Midbrain (tissue), 1 donor: ENCODE results near the gene SLX4.
"Not testable (repeated sequence)": the region's sequence is repeated elsewhere in the genome, so short reads cannot be mapped to it uniquely, and the experiment has no call there.

Experiments used
- DNase-seq: peaks from one replicate; lab custom pipeline; 2025; lab: John Stamatoyannopoulos, UW

The SLX4 gene

GRCh38 chr16:3640632-3641501 lies 29.5 kb upstream of the SLX4 start:
- no peak for DNase-seq

GRCh38 chr16:3640207-3640606 lies 28.8 kb upstream of the SLX4 start:
- DNase-seq = no peak

DNA sequence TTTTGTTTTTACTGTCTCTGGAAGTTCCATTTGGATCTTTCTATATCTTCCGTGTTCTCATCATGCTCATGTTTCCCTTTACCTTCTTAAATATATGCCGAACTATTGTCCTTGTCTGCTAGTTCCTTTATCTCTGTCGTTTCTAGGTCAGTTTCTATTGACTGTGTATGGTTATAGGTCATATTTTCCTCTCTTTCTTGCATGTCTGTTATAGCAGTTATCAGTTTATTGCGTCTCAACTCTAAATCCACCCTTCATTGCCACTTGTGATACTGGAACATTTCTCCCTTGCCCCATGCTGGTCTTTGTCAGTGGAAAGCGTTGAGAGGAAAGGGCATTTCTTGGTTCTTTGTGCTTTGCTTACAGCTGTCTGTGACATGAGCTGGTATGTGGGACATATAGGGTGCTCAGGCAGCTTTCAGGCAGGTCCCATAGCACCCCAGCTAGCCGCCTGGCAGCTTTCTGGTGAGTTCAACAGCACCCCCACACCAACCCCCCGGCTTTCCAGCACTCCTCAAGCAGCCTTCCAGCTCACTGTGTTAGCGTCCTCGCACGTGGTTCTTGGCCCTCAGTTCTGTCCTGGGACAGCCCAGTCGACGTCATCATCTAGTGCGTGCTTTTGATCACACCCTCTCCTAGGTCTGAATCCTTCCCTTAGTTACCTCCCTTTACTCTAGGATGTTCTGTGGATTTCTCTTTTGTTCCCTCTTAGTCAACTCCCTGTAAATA lies 27.7 kb upstream of the SLX4 start:
- no peak for DNase-seq

GRCh38 chr16:3637371-3637923 lies 26.0 kb upstream of the SLX4 start:
- no peak for DNase-seq

DNA sequence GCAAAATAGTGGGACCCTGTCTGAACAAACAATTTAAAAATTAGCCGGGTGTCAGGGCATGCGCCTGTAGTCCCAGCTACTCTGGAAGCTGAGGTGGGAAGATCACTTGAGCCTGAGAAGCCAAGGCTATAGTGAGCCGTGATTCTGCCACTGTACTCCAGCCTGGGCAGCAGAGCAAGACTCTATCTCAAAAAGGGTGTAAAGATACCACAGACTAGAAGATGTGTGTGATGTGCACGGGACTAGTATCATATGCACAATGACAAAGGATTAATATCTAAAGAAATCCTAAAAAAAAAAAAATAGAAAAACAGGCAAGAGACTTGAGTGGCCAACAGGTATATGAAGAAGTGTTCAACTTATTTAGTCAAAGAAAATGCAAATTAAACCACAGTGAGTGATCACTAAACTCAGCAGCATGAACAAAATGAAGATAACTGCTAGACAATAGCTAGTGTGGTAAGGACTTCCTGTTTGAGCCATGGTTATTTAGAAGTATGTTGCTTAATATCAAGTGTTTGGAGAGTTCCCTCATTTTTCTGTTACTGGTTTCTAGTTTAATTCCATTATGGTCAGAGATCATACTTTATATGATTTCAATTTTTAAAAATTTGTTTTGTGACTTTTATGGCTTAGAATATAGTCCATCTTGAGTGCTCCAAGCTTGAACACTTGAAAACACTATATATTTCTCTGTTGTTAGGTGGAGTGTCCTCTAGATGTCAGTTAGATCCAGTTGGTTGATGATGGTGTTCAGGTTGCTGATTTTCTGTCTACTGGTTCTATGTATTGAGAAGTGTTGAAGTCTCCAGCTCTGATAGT lies 14.7 kb upstream of the SLX4 start:
- DNase-seq = no peak

GRCh38 chr16:3625331-3625730 lies 13.9 kb upstream of the SLX4 start:
- no peak for DNase-seq

DNA sequence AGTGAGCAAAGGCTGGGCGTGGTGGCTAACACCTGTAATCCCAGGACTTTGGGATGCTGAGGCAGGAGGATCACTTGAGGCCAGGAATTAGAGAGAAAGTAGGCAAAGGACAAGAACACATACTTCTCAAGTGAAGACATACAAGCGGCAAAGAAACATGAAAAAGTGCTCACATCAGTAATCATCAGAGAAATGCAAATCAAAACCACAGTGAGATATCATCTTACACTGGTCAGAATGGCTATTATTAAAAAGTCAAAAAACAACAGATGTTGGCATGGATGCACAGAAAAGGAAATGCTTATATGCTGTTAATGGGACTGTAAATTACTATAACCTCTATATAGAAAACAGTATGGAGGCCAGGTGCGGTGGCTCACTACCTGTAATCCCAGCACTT lies 12.2 kb upstream of the SLX4 start:
- DNase-seq = no peak

DNA sequence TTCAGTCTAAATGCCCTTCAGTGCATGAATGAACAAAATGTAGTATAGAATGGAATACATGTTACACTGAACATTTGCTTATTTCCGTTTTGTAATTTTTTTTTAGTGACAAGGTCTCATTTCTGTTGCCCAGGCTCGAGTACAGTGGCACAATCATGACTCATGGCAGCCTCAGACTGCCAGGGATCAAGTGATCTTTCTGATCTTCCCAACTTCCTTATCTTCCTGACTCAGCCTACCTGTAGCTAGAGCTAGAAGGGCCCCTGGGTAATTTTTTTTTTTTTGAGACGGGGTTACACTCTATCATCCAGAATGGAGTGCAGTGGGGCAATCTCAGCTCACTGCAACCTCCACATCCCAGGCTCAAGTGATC lies 7.3 kb upstream of the SLX4 start:
- DNase-seq = no peak

- no peak for DNase-seq
Measured at GRCh38 chr16:3612510-3613466, 1.4 kb upstream of the SLX4 start.

GRCh38 chr16:3610698-3611145 lies 684 bp downstream of the SLX4 start:
- no peak for DNase-seq

DNA sequence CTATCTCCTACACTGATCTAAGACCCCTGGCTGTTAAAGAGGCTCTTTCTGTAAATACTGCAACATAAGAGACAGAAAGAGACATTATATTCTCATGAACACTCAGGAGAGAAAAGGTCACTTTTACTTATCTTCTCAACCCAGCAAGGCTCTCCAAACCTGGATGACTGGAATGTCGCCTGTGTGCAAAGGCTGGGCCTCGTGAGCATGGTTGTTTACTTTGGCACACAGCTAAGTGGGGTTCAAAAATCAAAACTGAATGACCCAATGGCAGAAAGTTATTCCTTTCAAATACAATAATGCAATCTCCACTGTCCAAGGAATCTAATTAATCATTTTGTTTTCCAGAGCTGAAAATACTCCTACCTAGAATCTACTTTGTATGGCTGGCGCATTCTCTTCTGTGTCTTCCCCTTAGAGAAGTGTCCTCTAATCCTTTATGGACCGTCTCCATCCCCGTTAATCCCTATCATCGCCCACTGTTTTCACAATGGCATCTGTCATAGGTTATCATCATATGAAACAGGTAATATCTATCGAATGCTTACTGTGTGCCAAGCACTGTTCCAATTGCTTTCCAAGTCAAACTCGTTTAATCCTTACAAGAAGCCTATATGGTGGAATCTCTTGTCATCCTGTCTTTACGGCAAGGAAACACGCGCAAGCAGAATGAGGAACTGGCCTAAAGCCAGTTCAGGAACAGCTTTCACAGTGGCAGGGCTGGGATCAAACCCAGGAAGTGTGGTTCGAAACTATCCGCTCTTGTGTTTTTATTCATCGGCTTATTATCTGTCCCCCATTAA lies 1.3 kb downstream of the SLX4 start:
- no peak for DNase-seq

DNA sequence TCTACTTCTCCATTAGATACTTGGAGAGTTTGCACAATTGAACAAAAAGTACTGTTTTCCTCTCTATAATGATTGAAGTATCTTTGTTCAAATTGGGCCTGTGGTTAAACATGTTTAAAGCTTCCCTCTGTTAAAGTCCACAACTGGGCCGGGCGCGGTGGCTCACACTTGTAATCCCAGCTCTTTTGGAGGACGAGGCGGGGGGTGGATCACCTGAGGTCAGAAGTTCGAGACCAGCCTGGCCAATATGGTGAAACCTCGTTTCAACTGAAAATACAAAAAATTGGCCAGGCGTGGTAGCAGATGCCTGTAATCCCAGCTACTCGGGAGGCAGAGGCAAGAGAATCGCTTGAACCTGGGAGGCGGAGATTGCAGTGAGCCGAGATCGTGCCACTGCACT lies 2.4 kb downstream of the SLX4 start:
- not testable (repeated sequence) for DNase-seq

GRCh38 chr16:3608069-3608468 lies 3.3 kb downstream of the SLX4 start:
- no peak for DNase-seq

DNA sequence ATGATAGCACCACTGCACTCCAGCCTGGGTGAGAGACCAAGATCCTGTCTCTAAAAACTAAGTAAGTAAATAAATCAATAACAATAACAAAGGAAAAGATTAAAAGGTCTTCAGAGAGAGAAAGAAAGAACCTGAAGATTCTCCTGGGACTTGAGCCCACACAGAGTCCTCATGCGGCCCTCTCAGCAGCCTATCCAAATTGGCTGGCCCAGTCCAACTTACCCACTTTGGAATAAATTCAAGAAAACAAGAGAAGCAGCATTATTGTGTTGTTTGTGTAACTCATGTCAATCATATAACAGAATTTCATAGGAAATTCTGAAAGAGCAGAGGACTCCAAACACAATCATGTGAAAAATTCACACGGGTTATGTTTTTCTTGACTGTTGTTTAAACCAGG lies 3.8 kb downstream of the SLX4 start:
- no peak for DNase-seq

DNA sequence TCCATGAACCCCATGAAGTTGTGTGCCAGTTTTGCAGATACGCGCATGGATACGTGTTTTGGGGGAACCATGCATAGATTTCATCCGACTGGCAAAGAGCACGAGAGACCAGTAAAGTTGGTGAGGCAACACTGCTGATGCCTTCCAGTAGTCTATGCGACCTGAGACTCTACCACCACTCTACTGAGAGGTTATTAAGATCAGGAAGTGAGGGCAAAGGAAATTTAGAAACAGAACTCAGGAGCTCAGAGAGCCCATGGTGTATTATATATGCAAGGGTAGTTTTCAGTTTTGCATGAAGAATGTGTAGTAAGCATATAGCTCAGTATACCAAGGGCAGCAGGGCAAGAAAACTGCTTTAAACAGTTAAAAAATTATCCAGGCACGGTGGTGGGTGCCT lies 4.2 kb downstream of the SLX4 start:
- DNase-seq = no peak

DNA sequence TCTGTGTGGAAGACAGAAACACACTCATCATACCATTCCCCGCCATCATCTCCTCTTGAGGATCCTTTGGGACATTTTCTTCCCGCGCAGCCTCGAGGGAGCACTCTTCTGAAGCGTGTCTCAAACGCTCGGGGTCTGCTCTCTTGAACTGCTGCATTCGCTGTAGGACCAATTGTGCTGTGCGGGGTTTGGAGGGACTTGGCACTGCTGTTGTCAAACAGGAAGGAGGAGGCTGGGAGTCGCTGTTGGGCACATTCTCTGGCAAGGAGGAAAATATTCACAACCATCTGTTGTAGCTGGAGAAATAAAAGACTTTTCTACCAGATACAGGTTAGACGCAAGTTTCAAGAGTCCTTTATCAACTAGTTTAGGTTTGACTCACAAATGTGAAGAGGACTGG lies 5.0 kb downstream of the SLX4 start:
- no peak for DNase-seq

DNA sequence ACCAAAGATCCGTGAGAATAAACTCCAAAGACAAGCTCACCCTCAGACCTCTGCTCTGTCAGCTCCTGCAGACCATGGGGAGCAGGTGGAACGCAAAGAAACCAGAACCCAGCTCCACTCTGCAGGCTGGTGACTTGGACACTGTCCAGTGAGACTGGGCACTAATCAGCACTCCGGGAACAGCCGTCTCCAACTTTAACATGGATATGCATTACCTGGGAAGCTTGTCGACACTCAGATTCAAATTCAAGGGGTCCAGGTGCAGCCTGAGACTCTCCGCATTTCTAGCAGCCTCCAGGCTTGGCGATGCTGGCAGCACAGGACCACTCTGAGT lies 9.1 kb downstream of the SLX4 start:
- DNase-seq = no peak

GRCh38 chr16:3601614-3602319 lies 9.6 kb downstream of the SLX4 start:
- DNase-seq = no peak

GRCh38 chr16:3599922-3600321 lies 11.5 kb downstream of the SLX4 start:
- DNase-seq = no peak

- DNase-seq = no peak
Measured at GRCh38 chr16:3599121-3599520, 12.3 kb downstream of the SLX4 start.
